Stomach (tissue), 4 donors: ENCODE results near the gene SELENOF.

ENCODE experiments used
- EP300 ChIP-seq: sonication (generic); formaldehyde crosslinking; IDR thresholded peaks from one replicate; pipeline ENCODE4 v1.6.1; 2017; ENCODE audit warnings: antibody characterized with exemption
- TF ChIP-seq, protein P1 (sequence below), 7 experiments: fragments of 450-650 bp in 4 of 7; fragments of 200-600 bp in 3 of 7; sonication (generic) in 3 of 7; IDR thresholded peaks; one replicate each; pipeline ENCODE4 v1.5.1; 2016 to 2019; ENCODE audit warnings: antibody characterized with exemption in 7 of 7, control low read depth in 2 of 7, mild to moderate bottlenecking in 1 of 7

DNA sequence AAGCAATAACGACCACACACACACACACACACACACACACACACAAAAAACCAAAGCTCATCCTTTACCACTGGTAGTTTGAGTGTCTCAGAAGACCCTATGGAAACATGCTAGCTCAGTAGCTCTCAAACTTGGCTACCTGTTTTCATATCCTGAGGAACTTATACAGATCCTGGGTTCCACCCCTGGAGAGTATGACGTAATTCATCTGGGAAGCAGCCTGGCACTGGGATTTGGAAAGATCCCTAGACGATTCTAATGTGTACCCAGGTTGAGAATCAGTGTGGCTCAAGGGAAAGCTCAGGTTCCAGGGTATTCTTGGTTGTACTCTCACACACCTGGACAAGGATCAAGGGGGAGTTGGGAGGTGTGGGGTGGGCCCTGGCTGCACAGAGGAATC, 85.9 kb downstream of the SELENOF start:
- no peak for TF ChIP-seq EP300
- TF ChIP-seq, protein P1, sequence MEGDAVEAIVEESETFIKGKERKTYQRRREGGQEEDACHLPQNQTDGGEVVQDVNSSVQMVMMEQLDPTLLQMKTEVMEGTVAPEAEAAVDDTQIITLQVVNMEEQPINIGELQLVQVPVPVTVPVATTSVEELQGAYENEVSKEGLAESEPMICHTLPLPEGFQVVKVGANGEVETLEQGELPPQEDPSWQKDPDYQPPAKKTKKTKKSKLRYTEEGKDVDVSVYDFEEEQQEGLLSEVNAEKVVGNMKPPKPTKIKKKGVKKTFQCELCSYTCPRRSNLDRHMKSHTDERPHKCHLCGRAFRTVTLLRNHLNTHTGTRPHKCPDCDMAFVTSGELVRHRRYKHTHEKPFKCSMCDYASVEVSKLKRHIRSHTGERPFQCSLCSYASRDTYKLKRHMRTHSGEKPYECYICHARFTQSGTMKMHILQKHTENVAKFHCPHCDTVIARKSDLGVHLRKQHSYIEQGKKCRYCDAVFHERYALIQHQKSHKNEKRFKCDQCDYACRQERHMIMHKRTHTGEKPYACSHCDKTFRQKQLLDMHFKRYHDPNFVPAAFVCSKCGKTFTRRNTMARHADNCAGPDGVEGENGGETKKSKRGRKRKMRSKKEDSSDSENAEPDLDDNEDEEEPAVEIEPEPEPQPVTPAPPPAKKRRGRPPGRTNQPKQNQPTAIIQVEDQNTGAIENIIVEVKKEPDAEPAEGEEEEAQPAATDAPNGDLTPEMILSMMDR (IDR thresholded peaks at IDR 0.05): no peak
